Measurements from ENCODE around the gene NFIA. TPM values are rescaled to one million over a fixed set of nuclear protein-coding genes. Genes with fewer than 3 reads are reported as not detected.

Gene NFIA
- total RNA-seq, 6 donors from 2014 or later, result 33.5 to 94.3 (median 44.9) TPM

DNA sequence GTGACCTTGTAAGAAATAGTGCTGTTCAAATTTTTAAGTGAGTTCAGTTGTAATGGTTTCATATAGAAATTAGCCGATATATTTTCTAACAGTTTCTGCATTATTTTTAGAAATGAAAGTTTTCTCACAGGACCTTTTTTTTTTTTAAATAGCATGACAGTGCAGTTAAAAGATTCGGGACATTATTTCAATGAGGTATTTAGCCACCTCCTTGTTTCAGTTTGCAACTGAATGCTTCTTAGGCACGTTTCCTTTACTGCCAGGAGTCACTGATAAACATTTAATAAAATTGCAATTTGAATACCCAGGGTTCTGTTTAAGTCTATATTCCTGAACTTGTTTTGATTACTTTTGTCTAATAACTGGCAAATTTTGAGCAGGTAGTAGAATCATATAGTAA, 337.9 kb downstream of the NFIA start:
- Histone ChIP-seq H3K9me3 (no peaks in the 10 kb centered on the region), H3K4me3 (no peak overlapping the region), H3K27me3 (no peaks in the 10 kb centered on the region), H3K27ac (no peak overlapping the region), H3K36me3 (peaks cover 0 to 3% (median 0%) of the 10 kb centered on the region in 4 donors), H3K4me1 (peaks cover 0 to 6% (median 0%) of the 10 kb centered on the region in 4 donors)
- TF ChIP-seq EP300 (IDR thresholded peaks at IDR 0.05) (no peak), POLR2AphosphoS5 (IDR thresholded peaks at IDR 0.05) (no peak), POLR2A (IDR thresholded peaks at IDR 0.05) (no peak)
- TF ChIP-seq, protein P1, sequence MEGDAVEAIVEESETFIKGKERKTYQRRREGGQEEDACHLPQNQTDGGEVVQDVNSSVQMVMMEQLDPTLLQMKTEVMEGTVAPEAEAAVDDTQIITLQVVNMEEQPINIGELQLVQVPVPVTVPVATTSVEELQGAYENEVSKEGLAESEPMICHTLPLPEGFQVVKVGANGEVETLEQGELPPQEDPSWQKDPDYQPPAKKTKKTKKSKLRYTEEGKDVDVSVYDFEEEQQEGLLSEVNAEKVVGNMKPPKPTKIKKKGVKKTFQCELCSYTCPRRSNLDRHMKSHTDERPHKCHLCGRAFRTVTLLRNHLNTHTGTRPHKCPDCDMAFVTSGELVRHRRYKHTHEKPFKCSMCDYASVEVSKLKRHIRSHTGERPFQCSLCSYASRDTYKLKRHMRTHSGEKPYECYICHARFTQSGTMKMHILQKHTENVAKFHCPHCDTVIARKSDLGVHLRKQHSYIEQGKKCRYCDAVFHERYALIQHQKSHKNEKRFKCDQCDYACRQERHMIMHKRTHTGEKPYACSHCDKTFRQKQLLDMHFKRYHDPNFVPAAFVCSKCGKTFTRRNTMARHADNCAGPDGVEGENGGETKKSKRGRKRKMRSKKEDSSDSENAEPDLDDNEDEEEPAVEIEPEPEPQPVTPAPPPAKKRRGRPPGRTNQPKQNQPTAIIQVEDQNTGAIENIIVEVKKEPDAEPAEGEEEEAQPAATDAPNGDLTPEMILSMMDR (IDR thresholded peaks at IDR 0.05), result no peak
- 59 to 65% methylated on average over 3 of the region's 3 CpGs for WGBS, 2 donors
- ATAC-seq (ENCODE audit: low FRiP score in 2 of 2), result no peak
- DNase-seq, result no peak

DNA sequence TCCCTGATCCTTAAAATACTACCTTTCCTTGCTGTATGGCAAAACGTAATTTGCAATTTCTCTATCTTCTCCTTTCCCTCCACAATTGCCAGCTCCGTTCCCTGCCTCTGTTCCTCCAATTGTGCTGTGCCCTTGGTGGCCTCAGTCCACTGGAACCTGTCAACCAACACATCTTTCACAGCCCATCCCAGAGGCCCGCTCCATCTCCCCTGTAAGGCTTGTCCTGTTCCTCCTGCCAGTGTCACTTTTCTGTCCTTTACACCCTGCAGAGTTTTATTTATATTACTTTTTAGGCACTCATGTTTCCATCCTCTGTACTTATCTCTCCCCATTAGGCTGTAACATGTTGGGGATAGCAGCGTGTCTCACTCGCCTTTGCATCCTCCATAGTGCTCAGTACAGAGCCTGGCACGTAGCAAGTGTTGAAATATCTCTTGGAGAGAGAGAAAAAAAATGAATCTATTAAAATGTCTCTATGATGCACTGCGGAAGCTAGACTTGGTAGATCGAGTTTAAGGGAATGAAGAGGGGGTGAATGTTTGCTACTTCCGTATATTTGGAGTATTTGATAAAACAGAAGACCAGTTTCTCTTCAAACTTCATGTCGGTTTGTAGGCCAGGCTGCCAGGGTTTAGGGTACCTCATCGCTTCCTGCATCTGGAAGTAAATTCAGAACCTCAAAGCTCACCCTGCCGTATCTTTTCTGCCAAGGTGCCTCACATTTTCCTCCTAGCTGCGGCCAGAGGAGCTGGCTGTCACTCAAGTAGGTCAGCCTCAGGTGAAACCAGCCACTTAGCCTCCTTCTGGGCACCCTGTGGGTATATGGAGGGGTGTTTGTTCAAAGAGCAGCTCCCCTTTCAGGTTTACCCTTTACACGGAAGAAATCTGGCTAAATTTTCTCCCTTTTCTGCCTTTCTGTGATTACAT, 338.8 kb downstream of the NFIA start:
- H3K27me3 ChIP-seq, result no peaks in the 10 kb centered on the region
- no peak overlapping the region for H3K27ac ChIP-seq
- H3K36me3 ChIP-seq, result peaks cover 0 to 3% (median 0%) of the 10 kb centered on the region in 4 donors
- WGBS, 2 donors, result 80 to 86% methylated on average over 14 of the region's 14 CpGs
- ATAC-seq (ENCODE audit: low FRiP score in 2 of 2) (no peak), DNase-seq (no peak)
- peaks cover 0 to 6% (median 0%) of the 10 kb centered on the region in 4 donors for H3K4me1 ChIP-seq
- no peaks in the 10 kb centered on the region for H3K9me3 ChIP-seq
- no peak for TF ChIP-seq EP300 (IDR thresholded peaks at IDR 0.05)
- TF ChIP-seq, protein P1 (IDR thresholded peaks at IDR 0.05), result no peak
- no peak for TF ChIP-seq POLR2A (IDR thresholded peaks at IDR 0.05)
- no peak for TF ChIP-seq POLR2AphosphoS5 (IDR thresholded peaks at IDR 0.05)
- no peak overlapping the region for H3K4me3 ChIP-seq

DNA sequence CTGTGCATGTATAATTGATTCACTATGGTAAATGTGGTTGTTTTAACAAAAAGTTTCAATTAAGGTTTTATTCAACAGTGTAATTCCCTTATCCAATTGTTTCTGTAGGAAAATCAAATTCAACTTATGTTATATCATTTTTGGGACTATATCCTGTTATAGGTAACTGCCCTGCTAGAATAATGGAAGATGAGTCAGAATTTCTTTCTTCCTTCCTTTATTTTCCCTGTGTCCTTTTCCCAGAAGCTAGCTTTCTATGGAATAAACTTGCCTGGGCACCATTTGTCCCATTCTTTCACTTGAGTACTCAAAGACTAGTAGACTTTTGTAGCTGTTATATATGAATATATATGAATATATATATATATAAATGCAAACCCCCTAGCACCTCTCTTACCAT, 341.3 kb downstream of the NFIA start:
- Histone ChIP-seq H3K27ac (no peak overlapping the region), H3K4me3 (no peak overlapping the region), H3K9me3 (no peaks in the 10 kb centered on the region), H3K36me3 (peaks cover 0 to 3% (median 0%) of the 10 kb centered on the region in 4 donors), H3K27me3 (no peaks in the 10 kb centered on the region), H3K4me1 (peaks cover 0 to 6% (median 0%) of the 10 kb centered on the region in 4 donors)
- no peak for TF ChIP-seq POLR2A (IDR thresholded peaks at IDR 0.05)
- no peak for TF ChIP-seq POLR2AphosphoS5 (IDR thresholded peaks at IDR 0.05)
- TF ChIP-seq EP300 (IDR thresholded peaks at IDR 0.05), result no peak
- TF ChIP-seq, protein P1 (IDR thresholded peaks at IDR 0.05), result no peak
- DNase-seq, result no peak
- no peak for ATAC-seq (ENCODE audit: low FRiP score in 2 of 2)

DNA sequence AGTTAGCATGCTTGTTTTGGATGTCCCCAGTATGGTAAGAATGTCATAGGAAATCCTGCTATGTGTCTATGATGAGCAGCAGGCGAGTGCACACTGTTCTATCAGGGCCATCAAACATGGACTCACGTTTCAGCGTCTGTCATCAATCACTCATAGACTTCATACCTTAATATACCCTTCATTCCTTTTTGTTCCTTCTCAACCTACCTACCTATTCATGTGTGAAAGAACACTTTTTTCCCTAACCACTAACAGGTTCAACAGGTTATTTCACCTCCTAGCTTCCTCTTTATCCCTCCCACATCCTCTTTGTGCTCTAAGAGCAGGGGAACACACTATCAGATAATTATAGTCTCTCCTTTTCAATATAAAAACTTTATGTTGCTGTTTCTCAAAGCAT, 342.0 kb downstream of the NFIA start:
- TF ChIP-seq, protein P1 (IDR thresholded peaks at IDR 0.05), result no peak
- TF ChIP-seq POLR2AphosphoS5 (IDR thresholded peaks at IDR 0.05) (no peak), POLR2A (IDR thresholded peaks at IDR 0.05) (no peak)
- no peaks in the 10 kb centered on the region for H3K27me3 ChIP-seq
- 72 to 95% methylated on average over 3 of the region's 3 CpGs for WGBS, 2 donors
- H3K4me1 ChIP-seq, result peaks cover 0 to 6% (median 0%) of the 10 kb centered on the region in 4 donors
- DNase-seq (no peak), ATAC-seq (ENCODE audit: low FRiP score in 2 of 2) (no peak)
- no peak overlapping the region for H3K4me3 ChIP-seq
- H3K9me3 ChIP-seq, result no peaks in the 10 kb centered on the region
- peaks cover 0 to 3% (median 0%) of the 10 kb centered on the region in 4 donors for H3K36me3 ChIP-seq
- no peak overlapping the region for H3K27ac ChIP-seq

Measured in upper lobe of left lung (tissue), 6 donors.